GM18505 (cell line): Measurements from ENCODE around the gene FGFR2.

Experiments used
- ATAC-seq: cut with Tn5 transposase; IDR thresholded peaks from one replicate; pipeline ENCODE4 v1.9.1; 2021; ENCODE audit not compliant: unreplicated experiment
- POLR2A ChIP-seq: IDR thresholded peaks from 4 replicates; pipeline ENCODE4 v1.6.1; 2011; ENCODE audit warnings: borderline replicate concordance; ENCODE audit not compliant: insufficient read depth, insufficient read length; ENCODE audit errors: extremely low read depth

FGFR2 gene

DNA sequence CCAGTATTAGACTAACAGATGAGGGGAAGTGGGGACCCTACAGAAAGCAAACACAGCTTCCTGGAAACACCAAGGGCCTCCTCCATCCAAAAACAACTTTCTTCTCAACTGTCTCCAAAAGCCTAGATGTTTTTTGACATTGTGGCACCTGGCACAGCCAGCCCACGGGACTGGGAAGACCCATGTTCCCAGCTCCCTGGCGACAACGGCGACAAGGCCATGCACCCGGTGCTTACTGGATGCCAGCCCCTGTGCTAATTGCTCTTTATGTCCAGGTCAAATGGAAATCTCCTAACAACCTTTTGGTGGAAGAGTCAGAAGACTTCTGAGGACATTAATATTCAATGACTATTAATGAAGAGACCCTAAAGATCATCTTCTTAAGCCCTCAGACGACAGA is 7.1 kb downstream of the FGFR2 start:
- no peak for ATAC-seq
- no peak for TF ChIP-seq POLR2A

DNA sequence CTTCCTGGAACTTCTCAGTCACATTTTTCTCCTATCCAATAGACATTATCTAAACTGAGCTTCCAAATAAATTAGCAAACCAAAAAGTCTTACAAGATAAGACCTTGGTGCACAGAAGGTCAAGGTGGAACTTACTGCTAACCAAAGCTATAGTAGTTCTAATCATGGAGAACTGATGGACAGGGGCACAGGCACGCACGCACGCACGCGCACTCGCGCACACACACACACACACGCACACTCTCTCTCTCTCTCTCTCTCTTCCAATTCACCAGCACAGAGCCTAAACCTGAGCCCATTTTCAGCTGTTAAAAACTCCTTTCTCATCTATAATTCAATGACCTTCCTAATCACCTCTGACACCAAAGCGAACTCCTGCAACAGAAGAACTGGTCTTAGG is 7.5 kb downstream of the FGFR2 start:
- no peak for TF ChIP-seq POLR2A
- ATAC-seq: no peak

DNA sequence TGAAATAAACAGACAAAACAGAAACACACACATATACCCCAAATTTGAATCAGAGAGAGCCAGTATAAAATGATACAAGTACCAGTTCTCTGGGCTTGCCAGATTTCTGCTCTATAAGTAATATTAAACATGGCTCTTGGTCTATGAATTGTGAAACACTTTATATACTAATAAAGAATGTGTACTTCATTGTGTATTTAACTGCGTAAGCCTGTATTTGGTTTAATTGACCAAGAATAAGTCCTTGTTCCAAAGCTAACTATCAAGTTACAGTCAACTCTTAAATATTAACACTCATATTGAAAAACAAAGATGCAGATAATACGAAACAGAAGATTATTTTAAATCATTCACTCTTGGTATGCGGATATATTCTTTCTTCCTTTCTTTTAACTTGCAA is 8.7 kb downstream of the FGFR2 start:
- ATAC-seq: no peak
- no peak for TF ChIP-seq POLR2A

DNA sequence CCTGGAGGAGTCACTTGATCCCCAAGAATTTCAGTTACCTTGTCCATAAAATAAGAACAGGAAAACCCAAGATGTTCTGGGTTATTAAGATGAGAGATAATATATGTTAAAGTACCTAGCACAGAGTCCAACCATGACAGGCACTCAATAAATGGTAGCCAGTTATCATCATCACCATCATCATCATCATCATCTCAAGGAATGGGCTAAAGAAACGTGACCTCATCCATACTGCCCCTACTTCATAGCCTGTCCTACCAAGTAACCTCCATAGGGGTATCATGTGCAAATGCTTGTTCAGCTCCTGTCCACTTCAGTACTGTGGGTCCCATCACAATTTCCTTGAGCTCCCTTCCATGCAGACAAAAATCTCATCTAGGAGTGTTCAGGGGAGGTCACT is 14.4 kb downstream of the FGFR2 start:
- TF ChIP-seq POLR2A: no peak
- ATAC-seq: no peak

DNA sequence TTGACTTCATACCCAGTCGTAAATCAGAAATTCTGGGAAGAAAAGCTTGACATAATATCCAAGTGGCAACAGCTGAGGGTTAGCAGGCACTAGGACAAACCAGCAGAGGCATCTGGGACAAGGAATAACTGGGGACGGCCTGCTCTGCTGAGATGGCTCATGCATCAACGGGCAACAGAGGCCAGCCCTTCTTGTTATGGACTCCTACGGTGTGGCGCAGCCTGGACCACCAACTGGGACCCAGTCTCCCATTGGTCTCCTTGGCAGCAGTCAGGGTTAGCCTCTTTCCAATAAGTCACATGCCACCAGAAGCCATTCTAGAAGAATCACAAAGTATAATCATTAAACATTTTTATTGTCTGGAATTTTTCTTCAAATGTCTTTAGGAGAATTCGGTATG is 15.0 kb downstream of the FGFR2 start:
- TF ChIP-seq POLR2A: no peak
- ATAC-seq: no peak

DNA sequence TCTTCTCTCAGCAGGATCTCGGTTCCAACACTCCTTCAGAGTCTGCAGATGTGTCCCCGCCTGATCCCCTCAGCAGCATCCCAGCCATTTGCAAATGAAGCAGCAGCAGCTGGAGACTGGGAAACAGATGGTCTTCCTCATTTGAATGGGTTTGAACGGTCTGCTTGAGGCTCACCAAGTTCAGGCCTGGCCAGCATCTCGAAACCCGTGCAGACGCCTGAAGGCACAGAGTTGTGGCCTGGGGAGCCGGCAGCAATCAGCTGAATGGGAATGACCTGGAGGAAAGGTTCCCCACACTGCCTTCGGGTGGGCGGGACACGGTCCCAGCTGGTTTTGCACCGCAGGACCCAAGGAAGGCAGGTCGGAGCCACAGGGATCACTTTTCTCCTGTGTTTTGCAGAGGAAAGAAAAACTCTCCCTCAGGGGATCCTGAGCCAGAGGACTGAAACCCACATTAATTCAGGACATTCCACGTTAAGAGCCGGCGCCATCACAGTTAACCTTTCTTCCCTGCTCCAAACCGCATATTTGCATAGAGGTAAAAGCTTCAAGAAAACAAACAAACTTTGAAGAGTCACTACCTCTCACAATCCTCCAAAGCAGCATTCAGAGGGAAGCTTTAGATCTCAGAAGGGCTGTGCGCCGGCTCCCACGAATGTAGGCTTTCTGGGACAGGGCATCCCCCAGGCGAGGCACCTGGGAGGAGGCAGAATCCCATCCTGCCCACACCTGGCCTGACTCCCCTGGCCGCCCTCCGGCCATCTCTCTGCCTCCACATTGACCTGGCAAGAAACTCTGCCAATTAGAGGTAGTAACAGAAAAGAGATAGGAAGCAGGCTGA is 17.7 kb downstream of the FGFR2 start:
- no peak for ATAC-seq
- no peak for TF ChIP-seq POLR2A

DNA sequence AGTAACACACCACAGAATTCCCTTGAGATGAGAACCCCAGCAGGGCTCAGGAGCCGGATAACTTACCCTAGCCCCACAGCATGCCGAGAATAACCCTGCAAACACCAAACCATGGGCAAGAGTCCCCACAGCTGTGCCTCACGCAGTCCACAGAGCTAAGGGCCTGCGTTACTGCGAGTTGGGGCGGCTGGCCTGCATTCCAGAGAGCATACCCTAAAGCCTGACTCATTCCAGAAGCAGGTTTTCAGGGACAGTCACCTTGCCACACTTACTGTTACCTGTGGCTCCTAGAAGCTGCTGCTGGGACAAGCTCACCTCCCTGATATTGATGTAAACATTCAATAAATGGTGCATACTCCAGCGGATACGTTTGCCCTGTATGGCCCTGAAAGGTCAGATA is 18.6 kb downstream of the FGFR2 start:
- no peak for ATAC-seq
- TF ChIP-seq POLR2A: no peak

DNA sequence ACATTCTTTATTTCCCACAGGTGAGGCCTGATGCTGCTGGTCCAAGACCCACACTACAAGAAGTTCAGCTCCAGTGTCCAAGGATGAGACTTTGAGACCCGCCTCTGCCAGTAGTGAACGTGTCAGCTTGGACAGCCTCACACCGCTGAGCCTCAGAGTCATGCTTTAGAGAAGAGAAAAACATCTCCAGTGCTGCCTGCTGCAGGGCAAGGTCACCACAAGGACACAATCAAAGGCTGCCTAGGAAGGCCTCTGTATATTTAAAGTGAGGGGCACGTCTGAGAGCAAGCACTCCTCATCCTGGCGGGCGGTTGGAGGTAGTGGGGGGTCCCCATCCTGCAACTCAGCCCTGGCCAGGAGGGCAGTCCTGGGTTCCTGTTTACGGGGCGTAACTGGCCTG is 19.3 kb downstream of the FGFR2 start:
- no peak for TF ChIP-seq POLR2A
- ATAC-seq: no peak

DNA sequence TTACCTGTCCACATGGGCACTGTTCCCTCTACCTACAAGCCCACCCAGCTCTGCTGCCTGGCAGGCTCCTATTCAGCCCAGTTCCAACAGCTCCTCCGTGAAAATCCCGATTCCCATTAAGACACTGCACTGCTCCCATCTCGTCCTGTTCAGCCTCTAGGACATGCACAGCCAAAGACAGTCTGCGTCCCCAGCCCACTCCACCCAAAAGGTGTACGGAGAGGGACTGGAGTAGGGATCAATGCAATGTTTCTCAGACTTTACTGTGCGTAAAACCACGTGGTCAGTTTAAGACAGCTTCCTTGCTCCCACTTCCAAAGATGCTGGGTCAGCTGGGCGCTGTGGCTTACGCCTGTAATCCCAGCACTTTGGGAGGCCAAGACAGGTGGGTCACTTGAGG is 19.9 kb downstream of the FGFR2 start:
- no peak for ATAC-seq
- TF ChIP-seq POLR2A: no peak

DNA sequence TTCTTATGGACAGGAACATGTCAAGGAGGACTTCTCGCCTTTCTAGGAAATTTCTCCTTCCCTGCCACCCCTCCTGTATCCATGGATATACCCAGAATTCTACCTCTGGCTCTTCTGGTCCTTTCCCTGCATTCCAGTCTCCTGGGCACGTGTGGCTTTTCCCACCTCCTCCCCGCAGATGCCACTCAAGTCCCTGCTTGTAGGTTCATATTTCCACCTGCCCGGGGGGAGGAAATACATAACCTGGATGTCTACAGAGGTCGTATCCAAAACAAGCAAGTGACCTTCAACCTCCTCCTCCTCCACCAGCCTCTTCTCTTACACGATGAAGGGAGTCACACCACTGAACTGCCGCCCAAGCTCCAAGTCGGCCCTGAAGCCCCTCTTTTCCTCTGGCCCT is 20.7 kb downstream of the FGFR2 start:
- no peak for ATAC-seq

DNA sequence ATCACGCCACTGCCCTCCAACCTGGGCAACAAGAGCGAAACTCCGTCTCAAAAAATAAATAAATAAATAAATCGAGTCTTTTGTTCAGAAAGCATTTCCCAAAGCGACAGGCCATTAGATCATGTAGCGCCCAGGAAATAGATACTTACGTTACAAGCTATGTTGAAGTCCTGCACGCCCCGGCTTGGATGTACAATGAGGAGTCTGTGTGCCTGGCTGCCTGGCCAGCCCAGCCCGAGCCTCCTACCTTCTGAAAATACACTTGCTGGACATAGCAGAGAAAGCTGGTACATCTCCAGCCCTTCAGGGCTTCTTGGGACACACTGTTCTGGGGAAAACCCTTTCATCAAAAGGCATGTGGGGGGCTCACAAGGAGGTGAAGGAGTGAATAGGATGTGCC is 22.1 kb downstream of the FGFR2 start:
- no peak for ATAC-seq
- TF ChIP-seq POLR2A: no peak

More for the DNA sequence above, 20.7 kb downstream of the FGFR2 start:
- TF ChIP-seq POLR2A: no peak

DNA sequence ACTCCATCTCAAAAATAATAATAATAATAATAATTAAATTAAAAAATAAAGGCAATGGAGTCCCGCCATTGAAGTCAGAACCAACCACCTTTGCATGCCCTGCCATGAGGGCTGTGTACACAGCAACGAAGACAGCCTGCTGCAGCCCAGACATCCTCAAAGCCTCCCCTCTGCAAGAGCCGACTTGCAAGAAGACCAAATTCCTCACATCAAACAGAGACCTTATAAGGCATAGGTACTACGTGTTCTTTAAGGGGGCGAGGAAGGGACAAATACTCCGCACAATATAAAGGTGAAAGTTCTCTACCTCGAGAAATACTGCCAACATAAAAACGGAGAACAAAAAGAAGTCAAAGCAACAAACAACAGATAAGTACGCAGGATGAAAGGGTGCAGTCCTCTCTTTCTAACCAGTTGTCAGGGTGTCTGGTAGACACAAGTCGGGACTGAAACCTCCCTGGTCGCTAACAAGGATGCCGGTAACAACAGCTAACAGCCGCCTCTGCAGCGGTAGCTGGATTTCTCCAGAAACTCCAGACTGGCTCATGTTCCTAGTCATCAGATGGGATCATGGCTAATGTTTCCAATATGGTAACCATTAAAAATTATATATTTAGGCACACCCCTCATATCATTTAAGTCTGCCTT is 23.6 kb downstream of the FGFR2 start:
- TF ChIP-seq POLR2A: no peak
- ATAC-seq: no peak

DNA sequence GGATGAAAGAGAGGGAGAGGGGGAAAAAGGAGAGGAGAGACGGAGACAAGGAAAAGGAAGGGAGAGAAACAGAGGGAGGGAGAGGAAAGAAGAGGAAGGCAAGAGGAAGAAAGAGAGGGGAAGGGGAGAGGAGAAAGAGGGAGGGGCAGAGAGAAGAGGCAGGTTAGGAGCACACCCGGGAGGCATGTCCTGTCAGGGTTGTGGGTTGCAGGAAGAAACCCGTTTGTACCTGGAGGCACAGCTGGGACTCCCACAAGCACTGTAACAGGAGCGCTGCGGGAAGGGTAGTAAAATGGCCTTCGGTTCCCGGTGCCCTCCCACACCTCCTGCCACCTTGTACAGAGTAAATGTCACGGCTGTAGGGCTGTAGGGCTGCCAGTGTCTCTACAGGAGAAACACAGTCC is 24.7 kb downstream of the FGFR2 start:
- no peak for TF ChIP-seq POLR2A
- no peak for ATAC-seq

DNA sequence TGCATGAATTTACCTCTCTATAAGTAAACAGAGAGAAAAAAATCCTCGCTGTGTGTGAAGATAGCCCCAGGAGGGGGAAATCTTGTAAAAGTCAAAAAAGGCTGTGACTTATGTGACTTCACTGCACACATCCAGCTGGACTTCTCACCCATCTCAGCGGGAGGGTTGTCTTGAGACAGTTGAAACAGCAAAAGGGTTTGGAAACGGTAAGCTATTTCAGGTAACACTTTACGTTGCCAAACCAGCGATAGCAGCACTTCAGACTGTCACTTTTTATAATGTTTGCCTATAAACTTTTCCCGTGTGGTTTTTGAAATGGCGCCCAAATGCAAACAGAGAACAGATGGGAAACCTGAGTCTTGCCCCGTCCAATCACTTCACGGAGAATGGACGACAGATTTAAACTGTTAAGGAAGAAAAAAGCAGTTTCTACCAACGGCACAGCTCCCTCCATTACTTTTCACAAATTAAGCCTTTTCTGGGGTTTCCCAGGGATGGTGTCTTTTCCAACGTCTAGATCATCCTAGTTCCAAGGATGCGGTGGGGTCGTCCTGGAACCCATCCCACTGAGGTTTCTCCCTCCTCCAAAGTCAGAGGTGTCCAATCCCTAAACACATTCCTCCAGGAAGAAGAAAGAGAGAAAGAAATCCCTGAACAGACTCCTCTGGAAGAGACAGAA is 25.2 kb downstream of the FGFR2 start:
- no peak for TF ChIP-seq POLR2A
- ATAC-seq: no peak
